WTC11 (cell line): Measurements from ENCODE around the gene MKI67.

Source experiments
- CBFB ChIP-seq: sonication (generic); formaldehyde crosslinking; IDR thresholded peaks from 2 replicates; pipeline ENCODE4 v1.8.1; 2022; ENCODE audit warnings: mild to moderate bottlenecking, low read depth, missing genetic modification reagents
- CREM ChIP-seq: sonication (generic); formaldehyde crosslinking; IDR thresholded peaks from 2 replicates; pipeline ENCODE4 v1.8.1; 2022; ENCODE audit warnings: mild to moderate bottlenecking, missing genetic modification reagents, moderate library complexity
- NFYB ChIP-seq: sonication (generic); formaldehyde crosslinking; conservative IDR thresholded peaks from 2 replicates; pipeline ENCODE4 v1.8.0; 2022; ENCODE audit warnings: low read depth, missing genetic modification reagents
- NR3C1 ChIP-seq: sonication (generic); formaldehyde crosslinking; conservative IDR thresholded peaks from 2 replicates; pipeline ENCODE4 v1.8.1; 2023; ENCODE audit warnings: low read depth, mild to moderate bottlenecking, missing genetic modification reagents
- SP1 ChIP-seq: sonication (generic); formaldehyde crosslinking; conservative IDR thresholded peaks from 2 replicates; pipeline ENCODE4 v1.8.1; 2022; ENCODE audit warnings: missing genetic modification reagents
- ZNF317 ChIP-seq: sonication (generic); formaldehyde crosslinking; IDR thresholded peaks from 2 replicates; pipeline ENCODE4 v1.8.1; 2023; ENCODE audit warnings: low read depth, mild to moderate bottlenecking, moderate library complexity, missing genetic modification reagents, borderline replicate concordance
- TF ChIP-seq, protein P1 (sequence below): fragments of 200-600 bp; IDR thresholded peaks from 2 replicates; pipeline ENCODE4 v1.8.0; 2022; ENCODE audit warnings: antibody characterized with exemption
- TF ChIP-seq, protein P2 (sequence below): sonication (generic); formaldehyde crosslinking; conservative IDR thresholded peaks from 2 replicates; pipeline ENCODE4 v1.8.1; 2023; ENCODE audit warnings: mild to moderate bottlenecking, low read depth, missing genetic modification reagents, moderate library complexity
- TF ChIP-seq, protein P3 (sequence below): sonication (generic); formaldehyde crosslinking; IDR thresholded peaks from 2 replicates; pipeline ENCODE4 v1.8.1; 2023; ENCODE audit warnings: mild to moderate bottlenecking, missing genetic modification reagents, moderate library complexity
- TF ChIP-seq, protein P4 (sequence below): sonication (generic); formaldehyde crosslinking; IDR thresholded peaks from 2 replicates; pipeline ENCODE4 v1.8.1; 2022; ENCODE audit warnings: low read depth, mild to moderate bottlenecking, moderate library complexity, missing genetic modification reagents, borderline replicate concordance
- TF ChIP-seq, protein P5 (sequence below): sonication (generic); formaldehyde crosslinking; IDR thresholded peaks from 2 replicates; pipeline ENCODE4 v1.8.1; 2022; ENCODE audit warnings: missing genetic modification reagents, borderline replicate concordance
- TF ChIP-seq, protein P6 (sequence below): sonication (generic); formaldehyde crosslinking; IDR thresholded peaks from 2 replicates; pipeline ENCODE4 v1.8.1; 2022; ENCODE audit warnings: low read depth, missing genetic modification reagents, borderline replicate concordance

DNA sequence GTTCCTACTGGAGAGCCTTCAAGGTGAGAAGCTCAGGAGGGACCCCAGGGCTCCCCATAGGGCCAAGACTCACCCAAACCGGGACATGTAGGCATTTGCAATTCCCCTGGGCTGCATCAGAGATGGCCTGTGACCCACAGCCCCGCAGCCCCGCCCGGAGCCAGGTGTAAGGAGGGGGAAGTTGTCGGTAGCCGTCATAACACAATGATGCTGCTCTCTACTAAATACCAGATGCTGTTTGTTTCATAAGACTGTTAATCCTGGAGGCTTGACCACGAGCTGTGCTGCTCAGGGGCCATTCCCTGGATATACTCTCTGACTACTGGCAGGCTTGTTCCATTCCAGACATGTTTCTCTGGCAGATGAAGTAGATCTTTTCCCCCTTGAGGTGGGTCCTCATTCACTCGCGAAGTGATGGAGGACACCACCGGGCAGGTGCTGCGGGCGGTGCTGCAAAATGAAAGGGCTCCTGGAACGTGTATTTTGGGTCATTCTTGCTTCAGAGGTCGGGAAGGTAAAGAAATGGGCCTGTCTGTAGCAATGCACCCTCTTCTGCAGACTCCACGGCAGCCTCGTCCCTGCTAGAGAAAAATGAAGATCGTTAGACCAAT lies 61.1 kb downstream of the MKI67 start:
- no peak for TF ChIP-seq SP1 (CRISPR knock-in tag)
- TF ChIP-seq, protein P1, sequence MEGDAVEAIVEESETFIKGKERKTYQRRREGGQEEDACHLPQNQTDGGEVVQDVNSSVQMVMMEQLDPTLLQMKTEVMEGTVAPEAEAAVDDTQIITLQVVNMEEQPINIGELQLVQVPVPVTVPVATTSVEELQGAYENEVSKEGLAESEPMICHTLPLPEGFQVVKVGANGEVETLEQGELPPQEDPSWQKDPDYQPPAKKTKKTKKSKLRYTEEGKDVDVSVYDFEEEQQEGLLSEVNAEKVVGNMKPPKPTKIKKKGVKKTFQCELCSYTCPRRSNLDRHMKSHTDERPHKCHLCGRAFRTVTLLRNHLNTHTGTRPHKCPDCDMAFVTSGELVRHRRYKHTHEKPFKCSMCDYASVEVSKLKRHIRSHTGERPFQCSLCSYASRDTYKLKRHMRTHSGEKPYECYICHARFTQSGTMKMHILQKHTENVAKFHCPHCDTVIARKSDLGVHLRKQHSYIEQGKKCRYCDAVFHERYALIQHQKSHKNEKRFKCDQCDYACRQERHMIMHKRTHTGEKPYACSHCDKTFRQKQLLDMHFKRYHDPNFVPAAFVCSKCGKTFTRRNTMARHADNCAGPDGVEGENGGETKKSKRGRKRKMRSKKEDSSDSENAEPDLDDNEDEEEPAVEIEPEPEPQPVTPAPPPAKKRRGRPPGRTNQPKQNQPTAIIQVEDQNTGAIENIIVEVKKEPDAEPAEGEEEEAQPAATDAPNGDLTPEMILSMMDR, result no peak
- no peak for TF ChIP-seq NR3C1 (CRISPR knock-in tag)
- TF ChIP-seq, protein P2, sequence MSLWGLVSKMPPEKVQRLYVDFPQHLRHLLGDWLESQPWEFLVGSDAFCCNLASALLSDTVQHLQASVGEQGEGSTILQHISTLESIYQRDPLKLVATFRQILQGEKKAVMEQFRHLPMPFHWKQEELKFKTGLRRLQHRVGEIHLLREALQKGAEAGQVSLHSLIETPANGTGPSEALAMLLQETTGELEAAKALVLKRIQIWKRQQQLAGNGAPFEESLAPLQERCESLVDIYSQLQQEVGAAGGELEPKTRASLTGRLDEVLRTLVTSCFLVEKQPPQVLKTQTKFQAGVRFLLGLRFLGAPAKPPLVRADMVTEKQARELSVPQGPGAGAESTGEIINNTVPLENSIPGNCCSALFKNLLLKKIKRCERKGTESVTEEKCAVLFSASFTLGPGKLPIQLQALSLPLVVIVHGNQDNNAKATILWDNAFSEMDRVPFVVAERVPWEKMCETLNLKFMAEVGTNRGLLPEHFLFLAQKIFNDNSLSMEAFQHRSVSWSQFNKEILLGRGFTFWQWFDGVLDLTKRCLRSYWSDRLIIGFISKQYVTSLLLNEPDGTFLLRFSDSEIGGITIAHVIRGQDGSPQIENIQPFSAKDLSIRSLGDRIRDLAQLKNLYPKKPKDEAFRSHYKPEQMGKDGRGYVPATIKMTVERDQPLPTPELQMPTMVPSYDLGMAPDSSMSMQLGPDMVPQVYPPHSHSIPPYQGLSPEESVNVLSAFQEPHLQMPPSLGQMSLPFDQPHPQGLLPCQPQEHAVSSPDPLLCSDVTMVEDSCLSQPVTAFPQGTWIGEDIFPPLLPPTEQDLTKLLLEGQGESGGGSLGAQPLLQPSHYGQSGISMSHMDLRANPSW (CRISPR knock-in tag), result no peak
- TF ChIP-seq, protein P3, sequence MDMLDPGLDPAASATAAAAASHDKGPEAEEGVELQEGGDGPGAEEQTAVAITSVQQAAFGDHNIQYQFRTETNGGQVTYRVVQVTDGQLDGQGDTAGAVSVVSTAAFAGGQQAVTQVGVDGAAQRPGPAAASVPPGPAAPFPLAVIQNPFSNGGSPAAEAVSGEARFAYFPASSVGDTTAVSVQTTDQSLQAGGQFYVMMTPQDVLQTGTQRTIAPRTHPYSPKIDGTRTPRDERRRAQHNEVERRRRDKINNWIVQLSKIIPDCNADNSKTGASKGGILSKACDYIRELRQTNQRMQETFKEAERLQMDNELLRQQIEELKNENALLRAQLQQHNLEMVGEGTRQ (CRISPR knock-in tag), result no peak
- TF ChIP-seq, protein P4, sequence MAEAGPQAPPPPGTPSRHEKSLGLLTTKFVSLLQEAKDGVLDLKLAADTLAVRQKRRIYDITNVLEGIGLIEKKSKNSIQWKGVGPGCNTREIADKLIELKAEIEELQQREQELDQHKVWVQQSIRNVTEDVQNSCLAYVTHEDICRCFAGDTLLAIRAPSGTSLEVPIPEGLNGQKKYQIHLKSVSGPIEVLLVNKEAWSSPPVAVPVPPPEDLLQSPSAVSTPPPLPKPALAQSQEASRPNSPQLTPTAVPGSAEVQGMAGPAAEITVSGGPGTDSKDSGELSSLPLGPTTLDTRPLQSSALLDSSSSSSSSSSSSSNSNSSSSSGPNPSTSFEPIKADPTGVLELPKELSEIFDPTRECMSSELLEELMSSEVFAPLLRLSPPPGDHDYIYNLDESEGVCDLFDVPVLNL (CRISPR knock-in tag), result no peak
- TF ChIP-seq, protein P5, sequence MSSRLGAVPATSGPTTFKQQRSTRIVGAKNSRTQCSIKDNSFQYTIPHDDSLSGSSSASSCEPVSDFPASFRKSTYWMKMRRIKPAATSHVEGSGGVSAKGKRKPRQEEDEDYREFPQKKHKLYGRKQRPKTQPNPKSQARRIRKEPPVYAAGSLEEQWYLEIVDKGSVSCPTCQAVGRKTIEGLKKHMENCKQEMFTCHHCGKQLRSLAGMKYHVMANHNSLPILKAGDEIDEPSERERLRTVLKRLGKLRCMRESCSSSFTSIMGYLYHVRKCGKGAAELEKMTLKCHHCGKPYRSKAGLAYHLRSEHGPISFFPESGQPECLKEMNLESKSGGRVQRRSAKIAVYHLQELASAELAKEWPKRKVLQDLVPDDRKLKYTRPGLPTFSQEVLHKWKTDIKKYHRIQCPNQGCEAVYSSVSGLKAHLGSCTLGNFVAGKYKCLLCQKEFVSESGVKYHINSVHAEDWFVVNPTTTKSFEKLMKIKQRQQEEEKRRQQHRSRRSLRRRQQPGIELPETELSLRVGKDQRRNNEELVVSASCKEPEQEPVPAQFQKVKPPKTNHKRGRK (CRISPR knock-in tag), result no peak
- TF ChIP-seq CBFB, result no peak
- no peak for TF ChIP-seq NFYB (CRISPR knock-in tag)
- TF ChIP-seq ZNF317 (CRISPR knock-in tag), result no peak
- no peak for TF ChIP-seq CREM
- TF ChIP-seq, protein P6, sequence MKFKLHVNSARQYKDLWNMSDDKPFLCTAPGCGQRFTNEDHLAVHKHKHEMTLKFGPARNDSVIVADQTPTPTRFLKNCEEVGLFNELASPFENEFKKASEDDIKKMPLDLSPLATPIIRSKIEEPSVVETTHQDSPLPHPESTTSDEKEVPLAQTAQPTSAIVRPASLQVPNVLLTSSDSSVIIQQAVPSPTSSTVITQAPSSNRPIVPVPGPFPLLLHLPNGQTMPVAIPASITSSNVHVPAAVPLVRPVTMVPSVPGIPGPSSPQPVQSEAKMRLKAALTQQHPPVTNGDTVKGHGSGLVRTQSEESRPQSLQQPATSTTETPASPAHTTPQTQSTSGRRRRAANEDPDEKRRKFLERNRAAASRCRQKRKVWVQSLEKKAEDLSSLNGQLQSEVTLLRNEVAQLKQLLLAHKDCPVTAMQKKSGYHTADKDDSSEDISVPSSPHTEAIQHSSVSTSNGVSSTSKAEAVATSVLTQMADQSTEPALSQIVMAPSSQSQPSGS (CRISPR knock-in tag), result no peak
